Activated naive CD8-positive, alpha-beta T cell treated with anti-CD3 and anti-CD28 coated beads, Interleukin-2, amount 10 ng/mL, durations not matched to agents 7 days and 5 days (primary cell): ENCODE data around the gene C12orf57. TPM values are rescaled to one million over a fixed set of nuclear protein-coding genes. Genes with fewer than 3 reads are reported as not detected.

Experiments used
- microRNA-seq: library from miRNA; unstranded; fragments of <30 nt; microRNA quantifications from one replicate; pipeline ENCODE4 v1.2.0, GENCODE V29; 2022
- total RNA-seq, 2 experiments: library from RNA; stranded (reverse); gene quantifications; one replicate each; pipeline ENCODE4 v1.2.3, GENCODE V29; 2021

C12orf57 gene
- total RNA-seq, 2 experiments from 2014 or later: 210 to 217 TPM

Small RNAs within 50 kb of the gene (microRNA-seq; reads per million reads assigned to microRNA genes)
- 100 reads per million, percentile 56 among the genes with 10 or more reads in this experiment for gene MIR141
- 513 reads per million, percentile 75 among the genes with 10 or more reads in this experiment for gene MIR200C

Other genes with a start within 250 kb of the C12orf57 start
- gene PIANP, start 243.2 kb upstream of the C12orf57 start, total RNA-seq: 1 to 10 TPM in 1 of 2 experiments, under 1 TPM in 1; 0.75 to 1.1 TPM
- 10 to 100 TPM; 29.8 to 35.6 TPM for gene COPS7A, start 220.0 kb upstream of the C12orf57 start, total RNA-seq
- gene MLF2, start 190.9 kb upstream of the C12orf57 start, total RNA-seq: 100 to 1,000 TPM; 108 to 118 TPM
- 10 to 100 TPM; 36.2 to 43.5 TPM for gene PTMS, start 177.7 kb upstream of the C12orf57 start, total RNA-seq
- 10 to 100 TPM; 46.6 to 52.1 TPM for gene LAG3, start 171.5 kb upstream of the C12orf57 start, total RNA-seq
- 1 to 10 TPM; 2.6 to 3.0 TPM for gene CD4, start 154.5 kb upstream of the C12orf57 start, total RNA-seq
- gene GPR162, start 122.2 kb upstream of the C12orf57 start, total RNA-seq: under 1 TPM; 0.30 to 0.51 TPM
- 1 to 10 TPM; 6.3 to 7.0 TPM for gene P3H3, start 115.6 kb upstream of the C12orf57 start, total RNA-seq
- gene GNB3, start 103.1 kb upstream of the C12orf57 start, total RNA-seq: 1 to 10 TPM; 2.6 to 3.1 TPM
- gene CDCA3, start 92.7 kb upstream of the C12orf57 start, total RNA-seq: 10 to 100 TPM; 76.7 to 85.2 TPM
- gene USP5, start 91.9 kb upstream of the C12orf57 start, total RNA-seq: 10 to 100 TPM; 84.8 to 95.4 TPM
- gene TPI1, start 76.5 kb upstream of the C12orf57 start, total RNA-seq: 1,000 to 10,000 TPM; 1,129 to 1,200 TPM
- gene SPSB2, start 70.7 kb upstream of the C12orf57 start, total RNA-seq: 10 to 100 TPM; 16.4 to 17.0 TPM
- 1 to 10 TPM; 8.1 to 8.3 TPM for gene LRRC23, start 39.2 kb upstream of the C12orf57 start, total RNA-seq
- gene ENO2, start 29.4 kb upstream of the C12orf57 start, total RNA-seq: 100 to 1,000 TPM; 231 to 242 TPM
- 10 to 100 TPM; 31.0 to 31.3 TPM for gene ATN1, start 16.1 kb upstream of the C12orf57 start, total RNA-seq
- gene RNU7-1, start 206 bp upstream of the C12orf57 start, total RNA-seq: not detected
- 100 to 1,000 TPM; 349 to 370 TPM for gene PTPN6, start 7.3 kb downstream of the C12orf57 start, total RNA-seq
- gene PHB2, start 26.6 kb downstream of the C12orf57 start, total RNA-seq: 100 to 1,000 TPM; 175 to 189 TPM
- gene EMG1, start 26.9 kb downstream of the C12orf57 start, total RNA-seq: 10 to 100 TPM; 50.0 to 55.7 TPM
- gene LPCAT3, start 74.5 kb downstream of the C12orf57 start, total RNA-seq: 10 to 100 TPM; 30.3 to 33.9 TPM
- 1 to 10 TPM; 1.3 TPM for gene C1S, start 116.7 kb downstream of the C12orf57 start, total RNA-seq
- 1 to 10 TPM; 4.6 to 6.4 TPM for gene C1R, start 148.4 kb downstream of the C12orf57 start, total RNA-seq
- gene C1RL, start 165.2 kb downstream of the C12orf57 start, total RNA-seq: 10 to 100 TPM; 29.8 to 36.0 TPM
- 1 to 10 TPM in 1 of 2 experiments, under 1 TPM in 1; 0.58 to 1.3 TPM for gene RBP5, start 184.9 kb downstream of the C12orf57 start, total RNA-seq
- 100 to 1,000 TPM in 1 of 2 experiments, 10 to 100 TPM in 1; 99.3 to 104 TPM for gene CLSTN3, start 186.3 kb downstream of the C12orf57 start, total RNA-seq
- 10 to 100 TPM; 21.1 to 23.0 TPM for gene PEX5, start 245.7 kb downstream of the C12orf57 start, total RNA-seq